ENCODE results near the gene LIN7A.

- TF ChIP-seq POLR2A (IDR thresholded peaks at IDR 0.05) (no peak), CTCF (IDR thresholded peaks at IDR 0.05) (no peak)
These were observed 44.9 kb downstream of the LIN7A start for GRCh38 chr12:80892597-80893445.

Data from heart left ventricle (tissue), 13 donors.